K562 (cell line): ENCODE data around the gene CCT3. TPM values are rescaled to one million over a fixed set of nuclear protein-coding genes. Genes with fewer than 3 reads are reported as not detected.

Source experiments
- ARHGAP35 ChIP-seq: fragments of 450-650 bp; IDR thresholded peaks from 2 replicates; pipeline ENCODE4 v1.6.1; 2018; ENCODE audit not compliant: partially characterized antibody
- CBX5 ChIP-seq: IDR thresholded peaks from 2 replicates; pipeline ENCODE4 v1.6.1; 2014; ENCODE audit warnings: low read depth, borderline replicate concordance
- ESRRA ChIP-seq: fragments of 450-650 bp; IDR thresholded peaks from 2 replicates; pipeline ENCODE4 v1.6.1; 2014; ENCODE audit warnings: low read depth, mild to moderate bottlenecking, moderate library complexity, borderline replicate concordance
- HINFP ChIP-seq: fragments of 450-650 bp; conservative IDR thresholded peaks from 2 replicates; pipeline ENCODE4 v1.6.1; 2016; ENCODE audit warnings: missing genetic modification characterization, low read depth, mild to moderate bottlenecking, control low read depth, missing compliant biosample characterization
- HIVEP1 ChIP-seq: fragments of 250-450 bp; sonication (Bioruptor Pico); IDR thresholded peaks from 2 replicates; pipeline ENCODE4 v1.4.0; 2020; ENCODE audit warnings: mild to moderate bottlenecking
- KDM5B ChIP-seq: fragments of 200-600 bp; sonication (generic); IDR thresholded peaks from 2 replicates; pipeline ENCODE4 v1.6.1; 2012; ENCODE audit warnings: low read depth, mild to moderate bottlenecking, moderate library complexity, low read length, control low read depth, inconsistent platforms; ENCODE audit not compliant: insufficient replicate concordance
- L3MBTL2 ChIP-seq: fragments of 450-650 bp; IDR thresholded peaks from 2 replicates; pipeline ENCODE4 v1.6.1; 2016; ENCODE audit warnings: mild to moderate bottlenecking, moderate library complexity
- MTA3 ChIP-seq: fragments of 450-650 bp; formaldehyde crosslinking; IDR thresholded peaks from 2 replicates; pipeline ENCODE4 v1.6.1; 2017; ENCODE audit warnings: mild to moderate bottlenecking, borderline replicate concordance
- NFIC ChIP-seq: fragments of 450-650 bp; IDR thresholded peaks from 2 replicates; pipeline ENCODE4 v1.6.1; 2017; ENCODE audit warnings: mild to moderate bottlenecking, inconsistent platforms
- RBM22 ChIP-seq: fragments of 200-400 bp; formaldehyde crosslinking; IDR thresholded peaks from 2 replicates; pipeline ENCODE4 v1.6.1; 2018; ENCODE audit warnings: low read length, low read depth; ENCODE audit not compliant: poor library complexity, severe bottlenecking
- RFX5 ChIP-seq: IDR thresholded peaks from 2 replicates; pipeline ENCODE4 v1.6.1; 2011; ENCODE audit warnings: low read depth, mild to moderate bottlenecking, improper control_type of control experiment, low read length
- SAFB2 ChIP-seq: fragments of 200-400 bp; formaldehyde crosslinking; IDR thresholded peaks from 2 replicates; pipeline ENCODE4 v1.6.1; 2018; ENCODE audit warnings: borderline replicate concordance, low read length, low read depth, moderate library complexity; ENCODE audit not compliant: severe bottlenecking
- SMARCC2 ChIP-seq: fragments of 450-650 bp; IDR thresholded peaks from 2 replicates; pipeline ENCODE4 v1.6.1; 2017; ENCODE audit warnings: antibody characterized with exemption, moderate library complexity, mild to moderate bottlenecking, low read depth
- SP1 ChIP-seq: sonication (generic); formaldehyde crosslinking; IDR thresholded peaks from 2 replicates; pipeline ENCODE4 v1.8.1; 2022; ENCODE audit warnings: mild to moderate bottlenecking, missing genetic modification reagents
- SUPT5H ChIP-seq: fragments of 450-650 bp; IDR thresholded peaks from 2 replicates; pipeline ENCODE4 v1.6.1; 2016
- TEAD1 ChIP-seq, 2 experiments: fragments of 450-650 bp in 1 of 2; sonication (generic) in 1 of 2; formaldehyde crosslinking; IDR thresholded peaks; 2 replicates each; pipeline versions ENCODE4 v1.4.0 to v1.8.0; 2020 to 2022; ENCODE audit warnings: mild to moderate bottlenecking in 2 of 2, missing genetic modification reagents in 1 of 2
- THAP12 ChIP-seq: fragments of 250-450 bp; sonication (Bioruptor Pico); IDR thresholded peaks from 2 replicates; pipeline ENCODE4 v1.9.0; 2021; ENCODE audit warnings: mild to moderate bottlenecking, inconsistent platforms
- ZBTB1 ChIP-seq: sonication (generic); formaldehyde crosslinking; IDR thresholded peaks from 2 replicates; pipeline ENCODE4 v1.8.1; 2023; ENCODE audit warnings: missing genetic modification reagents, low read depth, mild to moderate bottlenecking, borderline replicate concordance
- ZNF354B ChIP-seq: fragments of 250-450 bp; sonication (Bioruptor Pico); IDR thresholded peaks from 2 replicates; pipeline ENCODE4 v1.4.0; 2020
- ZNF384 ChIP-seq: IDR thresholded peaks from 2 replicates; pipeline ENCODE4 v1.6.1; 2012; ENCODE audit warnings: low read depth, low read length, improper control_type of control experiment
- ZNF717 ChIP-seq: fragments of 250-450 bp; sonication (Bioruptor Pico); IDR thresholded peaks from 2 replicates; pipeline ENCODE4 v1.5.0; 2021
- polyA plus RNA-seq, 8 experiments: library from polyadenylated mRNA; depleted of rRNA in 4 of 8; stranded (reverse) in 5 of 8; unstranded in 3 of 8; fragments of >200 nt; fragmentation: Nextera tagmentation in 2 of 8; fragmentation: Illumina TruSeq in 1 of 8; extraction: Ambion mirVana in 2 of 8; extraction: Trizol in 1 of 8; gene quantifications; 2 replicates each; pipeline versions ENCODE4 v1.2.1 to v1.2.3, GENCODE V29; 2011 to 2014; ENCODE audit warnings: inconsistent platforms in 1 of 8, missing spikeins in 1 of 8
- total RNA-seq, 7 experiments: library from RNA; depleted of rRNA in 6 of 7; stranded (reverse); fragments of >200 nt in 6 of 7; fragmentation: Illumina TruSeq in 2 of 7; extraction: Trizol in 2 of 7; gene quantifications; 2 replicates each; pipeline versions ENCODE4 v1.2.1 to v1.2.3, GENCODE V29; 2011 to 2021; ENCODE audit warnings: low replicate concordance in 1 of 7
- TF ChIP-seq, protein P1 (sequence below): fragments of 250-450 bp; sonication (Bioruptor Pico); IDR thresholded peaks from 2 replicates; pipeline ENCODE4 v1.4.0; 2020

CCT3 gene
- total and polyA plus RNA-seq, 9 of the 15 experiments (the other 6 are each of a cell fraction or from before 2014, with no cell fraction given): 475 to 1,167 (median 610) TPM

GRCh38 chr1:156282479-156283222 is 55.4 kb downstream of the CCT3 start, which contains the start of gene SMG5 (continued):
- TF ChIP-seq ARHGAP35 (peak; percentile 97), L3MBTL2 (peak; percentile 50; the same call in 1 of the 2 replicates), CBX5 (no peak), NFIC (peak; percentile 70), TEAD1 (CRISPR knock-in tag; IDR thresholded peaks at IDR 0.05) (peak in 1 of 2 experiments; percentile 19; a peak in 2 of 4 replicates), HINFP (tag) (no peak), HIVEP1 (CRISPR knock-in tag) (no peak), RBM22 (peak; percentile 59), ZNF384 (peak; percentile 81), SMARCC2 (no peak), ZBTB1 (CRISPR knock-in tag) (peak; percentile 67; the same call in 1 of the 2 replicates), ZNF717 (CRISPR knock-in tag) (no peak), SP1 (CRISPR knock-in tag) (peak; percentile 94), ZNF354B (CRISPR knock-in tag) (no peak), THAP12 (peak; percentile 82), MTA3 (peak; percentile 89), RFX5 (no peak), SAFB2 (no peak), SUPT5H (peak; percentile 99), KDM5B (peak; percentile 93), ESRRA (peak; percentile 64)
- TF ChIP-seq, protein P1, sequence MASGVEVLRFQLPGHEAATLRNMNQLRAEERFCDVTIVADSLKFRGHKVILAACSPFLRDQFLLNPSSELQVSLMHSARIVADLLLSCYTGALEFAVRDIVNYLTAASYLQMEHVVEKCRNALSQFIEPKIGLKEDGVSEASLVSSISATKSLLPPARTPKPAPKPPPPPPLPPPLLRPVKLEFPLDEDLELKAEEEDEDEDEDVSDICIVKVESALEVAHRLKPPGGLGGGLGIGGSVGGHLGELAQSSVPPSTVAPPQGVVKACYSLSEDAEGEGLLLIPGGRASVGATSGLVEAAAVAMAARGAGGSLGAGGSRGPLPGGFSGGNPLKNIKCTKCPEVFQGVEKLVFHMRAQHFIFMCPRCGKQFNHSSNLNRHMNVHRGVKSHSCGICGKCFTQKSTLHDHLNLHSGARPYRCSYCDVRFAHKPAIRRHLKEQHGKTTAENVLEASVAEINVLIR (CRISPR knock-in tag): peak; percentile 25; the same call in 1 of the 2 replicates
